ENCODE results near the gene CCDC86. TPM values are rescaled to one million over a fixed set of nuclear protein-coding genes. Genes with fewer than 3 reads are reported as not detected.

Gene CCDC86
- total and polyA plus RNA-seq, 9 of the 15 experiments (the other 6 are each of a cell fraction or from before 2014, with no cell fraction given): 4.6 to 102 (median 25.2) TPM

GRCh38 chr11:60870276-60870675 lies 28.4 kb downstream of the CCDC86 start (continued):
- TF ChIP-seq CEBPG (CRISPR knock-in tag; IDR thresholded peaks at IDR 0.05) (no peak), CEBPG (tag; conservative IDR thresholded peaks at IDR 0.05 in 1 of 2, IDR thresholded peaks at IDR 0.05 in 1 of 2) (no peak), ZNF318 (IDR thresholded peaks at IDR 0.05; ENCODE audit: borderline replicate concordance in 1 of 2, low read depth in 1 of 2) (no peak), YBX1 (IDR thresholded peaks at IDR 0.05) (no peak), KLF10 (CRISPR knock-in tag; IDR thresholded peaks at IDR 0.05) (no peak), MYNN (IDR thresholded peaks at IDR 0.05) (peak; percentile 93), MYNN (CRISPR knock-in tag; IDR thresholded peaks at IDR 0.05) (no peak), ZNF518B (CRISPR knock-in tag; IDR thresholded peaks at IDR 0.05) (no peak), MXI1 (IDR thresholded peaks at IDR 0.05; ENCODE audit: low read depth, low read length) (peak; percentile 71), KAT8 (IDR thresholded peaks at IDR 0.05; ENCODE audit: low read depth) (no peak), ASH1L (IDR thresholded peaks at IDR 0.05; ENCODE audit: borderline replicate concordance, low read depth, partially characterized antibody) (no peak)
